Vagina (tissue), 2 donors: ENCODE measurements around the gene MAML3.

Experiments
- CTCF ChIP-seq, 3 experiments: fragments of 450-650 bp in 2 of 3; fragments of 200-600 bp in 1 of 3; sonication (generic) in 1 of 3; IDR thresholded peaks; one replicate each; pipeline ENCODE4 v1.5.1; 2017 to 2019; ENCODE audit warnings: antibody characterized with exemption in 3 of 3, mild to moderate bottlenecking in 2 of 3, moderate library complexity in 2 of 3
- POLR2AphosphoS5 ChIP-seq, 2 donors: sonication (generic); formaldehyde crosslinking; IDR thresholded peaks; one replicate each; pipeline ENCODE4 v1.9.0; 2017; ENCODE audit warnings: antibody characterized with exemption in 2 of 2, mild to moderate bottlenecking in 2 of 2, low read depth in 1 of 2; ENCODE audit not compliant: insufficient read depth in 1 of 2

- no peak for TF ChIP-seq CTCF (IDR thresholded peaks at IDR 0.05)
- no peak for TF ChIP-seq POLR2AphosphoS5 (IDR thresholded peaks at IDR 0.05; ENCODE audit: insufficient read depth in 1 of 2, low read depth in 1 of 2)
These were observed 29.3 kb upstream of the MAML3 start for GRCh38 chr4:140183270-140183669.
